GM19455 (cell line): Measurements from ENCODE around the gene PKP2.
"Not testable (repeated sequence)": the region's sequence is repeated elsewhere in the genome, so short reads cannot be mapped to it uniquely, and the experiment has no call there.

ENCODE experiments used
- ATAC-seq: cut with Tn5 transposase; IDR thresholded peaks from one replicate; pipeline ENCODE4 v1.9.1; 2021; ENCODE audit not compliant: unreplicated experiment

PKP2 gene

DNA sequence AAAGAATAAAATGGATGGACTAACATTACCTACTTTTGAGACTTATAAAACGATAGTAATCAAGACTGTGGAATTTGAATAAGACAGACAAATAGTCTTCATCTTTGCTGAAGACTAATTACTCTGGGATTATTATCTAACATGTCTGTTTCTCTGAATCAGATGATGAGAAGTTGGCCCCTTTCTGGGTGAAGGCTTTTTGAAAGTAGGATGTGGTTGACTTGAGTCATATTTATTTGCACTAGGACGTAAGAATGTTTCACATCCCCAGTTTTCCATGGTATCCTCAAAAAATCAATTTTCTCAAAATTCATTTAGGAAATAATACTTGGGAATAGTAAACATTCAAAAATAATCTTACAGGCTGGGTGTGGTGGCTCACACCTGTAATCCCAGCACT, 31.8 kb downstream of the PKP2 start:
- no peak for ATAC-seq

DNA sequence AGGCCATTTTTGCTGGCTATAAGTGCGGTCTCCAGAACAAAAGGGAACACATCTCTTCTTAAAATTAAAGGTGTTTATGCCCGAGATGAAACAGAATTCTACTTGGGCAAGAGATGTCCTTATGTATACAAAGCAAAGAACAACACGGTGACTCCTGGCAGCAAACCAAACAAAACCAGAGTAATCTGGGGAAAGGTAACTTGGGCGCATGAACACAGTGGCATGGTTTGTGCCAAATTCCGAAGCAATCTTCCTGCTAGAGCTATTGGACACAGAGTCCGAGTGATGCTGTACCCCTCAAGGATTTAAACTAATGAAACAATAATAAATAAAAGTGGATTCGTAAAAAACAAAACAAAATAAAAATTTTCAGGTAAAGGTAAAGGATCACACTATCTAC, 33.4 kb downstream of the PKP2 start:
- ATAC-seq = no peak

DNA sequence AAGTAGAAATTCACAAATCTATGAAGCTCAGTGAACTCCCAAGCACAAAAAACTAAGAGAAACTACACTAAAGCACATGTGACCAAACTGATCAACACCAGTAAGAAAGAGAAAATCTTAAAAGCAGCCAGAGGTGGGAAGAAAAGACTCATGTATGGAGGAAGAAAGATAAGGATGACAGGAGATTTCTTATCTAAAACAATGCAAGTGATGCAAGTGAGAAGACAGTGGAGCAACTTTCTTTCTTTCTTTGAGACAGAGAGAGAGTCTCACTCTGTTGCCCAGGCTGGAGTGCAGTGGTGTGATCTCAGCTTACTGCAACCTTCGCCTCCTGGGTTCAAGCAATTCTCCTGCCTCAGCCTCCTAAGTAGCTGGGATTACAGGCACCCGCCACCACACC, 34.9 kb downstream of the PKP2 start:
- not testable (repeated sequence) for ATAC-seq

DNA sequence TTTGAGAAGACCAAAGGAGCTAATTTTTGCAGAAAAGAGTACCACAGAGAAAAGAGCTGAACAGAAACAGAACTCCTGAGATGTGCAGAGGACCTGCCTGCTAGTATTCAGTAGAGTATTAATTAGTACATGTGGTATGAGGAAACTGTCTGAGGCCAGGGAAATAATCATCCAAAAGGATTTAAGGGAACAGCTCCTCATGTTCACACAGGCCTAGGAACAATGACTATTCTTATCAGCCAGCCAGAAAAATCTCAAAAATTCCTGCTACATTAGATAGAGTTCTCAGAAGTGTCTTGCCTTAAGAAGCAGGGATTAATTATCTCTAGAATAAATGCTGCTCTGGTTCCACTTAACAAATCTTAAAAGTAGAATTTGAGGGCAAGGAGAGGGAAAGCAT, 36.4 kb downstream of the PKP2 start:
- ATAC-seq = no peak

DNA sequence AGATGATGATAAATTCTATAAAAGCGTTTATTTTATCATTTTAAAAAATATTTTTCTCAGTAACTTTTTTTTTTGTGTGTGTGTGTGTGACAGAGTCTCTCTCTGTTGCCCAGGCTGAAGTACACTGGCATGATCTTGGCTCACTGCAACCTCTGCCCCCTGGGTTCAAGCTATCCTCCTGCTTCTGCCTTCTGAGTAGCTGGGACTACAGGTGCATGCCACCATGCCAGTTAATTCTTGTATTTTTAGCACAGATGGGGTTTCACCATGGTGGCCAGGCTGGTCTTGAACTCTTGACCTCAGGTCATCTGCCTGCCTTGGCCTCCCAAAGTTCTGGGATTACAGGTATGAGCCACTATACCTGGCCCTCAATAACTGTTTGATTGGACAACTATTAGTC, 37.2 kb downstream of the PKP2 start:
- ATAC-seq = no peak

DNA sequence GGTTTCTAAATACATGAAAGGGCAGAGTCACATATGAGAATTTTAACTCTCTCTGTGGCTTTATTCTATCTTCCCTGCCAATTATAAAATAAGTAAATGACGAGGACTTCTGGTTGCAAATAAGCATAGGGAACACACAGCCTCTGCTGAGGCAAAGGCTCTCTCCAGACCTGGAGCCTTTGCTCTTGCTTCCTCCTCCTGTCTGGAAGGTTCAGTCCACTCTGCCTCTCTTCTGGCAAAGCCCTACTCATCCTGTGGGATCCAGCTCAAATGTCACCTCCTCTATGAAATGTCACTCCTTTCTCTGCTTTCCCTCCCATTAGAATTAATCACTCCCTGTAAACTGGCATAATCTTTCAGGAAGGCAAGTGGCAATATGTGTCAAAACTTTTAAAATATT, 41.9 kb downstream of the PKP2 start:
- ATAC-seq = no peak

DNA sequence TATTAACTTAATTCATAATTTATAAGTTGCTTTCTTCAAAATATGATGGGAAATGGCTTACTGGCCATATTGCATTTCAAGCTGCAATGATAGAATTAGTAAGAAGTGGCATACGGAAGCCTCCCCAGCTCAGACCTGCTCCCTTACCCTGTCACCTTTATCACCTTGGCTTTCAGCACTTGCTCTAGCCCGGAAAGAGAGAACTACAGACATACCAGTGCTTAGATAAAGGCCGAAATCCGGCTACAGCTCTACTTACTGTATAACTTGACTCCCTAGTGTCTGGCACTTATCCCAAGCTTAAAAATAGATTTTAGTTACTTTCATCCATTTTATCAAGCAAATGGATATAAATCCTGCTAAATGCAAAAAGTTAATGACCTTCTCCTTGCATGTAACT, 42.5 kb downstream of the PKP2 start:
- ATAC-seq = no peak

DNA sequence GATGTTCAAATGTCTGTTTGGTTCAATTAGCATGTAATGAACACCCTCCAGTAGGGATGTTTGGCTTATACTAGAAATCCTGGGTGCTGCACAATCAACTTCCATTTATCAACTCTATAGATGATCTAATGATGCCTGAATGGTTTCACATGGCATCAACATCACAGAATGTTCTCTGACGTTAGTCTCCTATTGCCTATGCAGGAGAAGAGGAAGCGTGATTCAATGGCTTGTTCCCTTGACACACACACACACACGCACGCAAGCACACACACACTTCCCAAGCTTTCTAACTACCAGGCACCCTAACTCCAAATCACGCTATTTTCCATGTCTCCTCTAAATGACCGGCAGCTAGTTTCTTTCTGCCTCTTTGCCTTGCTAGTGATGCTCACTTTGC, 49.3 kb downstream of the PKP2 start:
- no peak for ATAC-seq

DNA sequence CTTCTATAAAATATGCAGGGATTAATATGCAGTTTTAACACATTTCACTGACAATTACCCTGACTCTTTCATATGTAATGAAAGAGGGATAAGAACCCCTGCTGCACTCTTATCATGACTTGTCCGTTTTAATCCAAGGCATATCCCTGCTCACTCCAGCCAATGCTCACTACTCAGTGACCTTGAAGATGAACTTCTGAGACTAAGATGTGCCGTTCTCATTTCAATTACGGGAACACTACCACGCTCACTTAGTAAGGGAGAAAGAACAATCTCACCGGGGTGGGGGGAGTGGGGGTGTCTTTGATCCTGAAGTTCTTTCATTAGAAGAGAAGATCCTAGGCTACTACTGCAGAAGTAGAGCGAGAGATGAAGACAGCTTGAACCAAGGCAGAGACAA, 50.5 kb downstream of the PKP2 start:
- ATAC-seq = no peak

DNA sequence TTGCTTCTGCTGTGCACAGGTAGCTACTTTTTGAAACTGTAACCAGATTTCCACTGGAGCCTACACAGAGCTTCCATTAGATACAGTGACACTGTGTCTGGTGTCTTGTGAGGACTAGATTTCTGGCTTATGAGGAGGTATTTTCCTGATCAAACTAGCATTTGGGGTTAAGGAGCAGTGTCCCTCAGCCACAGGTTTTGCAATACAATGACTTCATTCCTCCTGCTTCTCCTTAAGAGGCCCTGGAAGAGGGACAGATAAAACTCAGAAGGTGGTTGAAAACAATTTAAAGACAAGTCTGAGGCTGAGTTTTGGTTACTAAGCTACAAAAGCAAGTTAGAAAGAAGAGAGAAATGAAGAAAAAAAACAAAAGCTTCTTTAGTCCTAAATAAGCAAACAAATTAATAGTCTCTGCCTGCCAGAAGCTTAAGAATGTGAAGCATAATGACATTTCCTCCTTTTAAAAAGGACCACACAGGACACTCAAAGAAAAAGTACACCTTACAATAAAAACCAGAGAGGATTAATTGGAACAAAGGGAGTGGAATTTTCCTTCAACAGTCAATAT, 53.0 kb downstream of the PKP2 start:
- ATAC-seq = no peak

DNA sequence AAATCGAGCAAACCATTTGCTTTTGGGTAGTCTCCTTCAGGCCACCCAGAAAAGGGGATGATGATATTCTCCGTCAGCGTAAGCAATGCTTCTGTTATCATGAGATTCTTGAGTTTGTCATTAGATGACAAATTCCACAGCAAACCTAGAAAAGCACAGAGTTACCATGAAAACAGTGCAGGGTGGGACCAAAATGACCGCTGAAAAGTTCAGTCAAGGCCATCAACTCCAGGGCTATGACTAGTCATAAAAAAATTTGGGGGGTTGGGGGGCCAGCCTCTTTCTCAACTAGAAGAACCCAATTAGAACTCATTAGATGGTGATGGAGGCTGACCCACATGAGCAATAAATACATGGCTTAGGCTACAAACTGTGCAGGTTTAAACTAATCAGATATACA, 55.5 kb downstream of the PKP2 start:
- no peak for ATAC-seq

DNA sequence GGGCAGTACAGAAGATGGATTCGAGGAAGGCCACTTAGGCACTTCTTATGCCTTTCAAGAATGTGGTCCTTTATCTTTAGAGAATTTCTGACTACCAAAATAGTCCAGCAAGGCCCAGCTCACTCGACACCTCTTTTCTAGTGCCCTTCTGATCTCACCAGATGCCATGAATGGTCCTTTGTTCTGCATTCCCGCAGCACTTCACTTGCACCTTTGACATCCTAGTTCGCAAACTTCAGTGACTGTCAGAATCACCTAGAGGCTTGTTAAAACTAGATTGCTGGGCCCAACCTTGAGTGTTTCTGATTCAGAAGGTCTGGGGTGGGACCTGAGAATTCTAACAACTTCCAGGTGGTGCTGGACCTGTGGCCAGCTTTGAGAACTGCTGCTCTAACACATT, 56.7 kb downstream of the PKP2 start:
- no peak for ATAC-seq

DNA sequence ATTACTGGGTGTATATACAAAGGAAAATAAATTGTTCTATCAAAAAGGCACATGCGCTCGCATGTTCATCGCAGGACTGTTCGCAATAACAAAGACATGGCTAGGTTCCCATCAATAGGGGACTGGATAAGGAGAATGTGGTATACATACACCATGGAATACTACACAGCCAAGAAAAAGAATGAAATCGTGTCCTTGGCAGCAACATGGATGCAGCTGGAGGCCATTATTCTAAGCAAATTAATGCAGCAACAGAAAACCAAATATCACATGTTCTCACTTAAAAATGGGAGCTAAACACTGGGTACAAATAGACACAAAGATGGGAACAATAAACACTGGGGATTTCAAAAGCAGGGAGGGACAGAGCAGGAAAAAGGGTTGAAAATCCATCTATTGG, 58.6 kb downstream of the PKP2 start:
- no peak for ATAC-seq

DNA sequence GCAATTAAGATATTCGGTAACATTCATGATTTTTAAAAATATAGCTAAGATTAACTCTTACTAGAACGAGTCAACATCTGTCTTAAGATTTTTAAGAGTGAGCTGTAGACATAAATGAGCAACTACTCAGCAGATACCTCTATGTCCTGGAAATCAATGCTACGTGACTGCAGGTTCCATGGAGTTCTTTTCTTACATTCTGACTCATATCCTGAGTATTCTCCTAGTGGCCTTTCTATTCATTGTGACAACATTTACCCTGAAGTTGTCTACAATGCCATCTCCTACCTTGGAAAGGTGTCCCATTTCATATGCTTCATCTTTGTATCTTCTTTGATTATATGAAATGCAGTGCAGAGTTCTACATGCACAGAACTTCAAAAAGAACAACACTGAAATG, 59.9 kb downstream of the PKP2 start:
- no peak for ATAC-seq

DNA sequence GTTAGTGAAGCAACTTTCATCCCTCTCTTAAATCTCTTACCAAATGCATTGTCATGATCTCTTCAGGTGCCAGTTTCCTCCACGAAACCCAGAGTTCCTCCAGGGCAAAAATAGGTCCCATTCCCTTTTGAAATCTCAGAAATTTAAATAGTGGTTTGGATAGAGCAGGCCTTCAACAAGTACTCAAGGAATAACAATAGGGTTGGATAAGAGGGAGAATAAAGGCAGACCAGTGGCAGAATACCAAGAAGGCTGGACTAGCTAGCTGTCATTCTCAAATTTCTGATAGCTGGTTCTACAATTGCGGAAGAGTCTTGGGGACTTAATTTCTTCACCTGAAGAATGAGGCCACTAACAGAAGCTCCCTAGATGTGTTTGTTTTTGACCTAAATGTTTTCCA, 62.5 kb downstream of the PKP2 start:
- ATAC-seq = no peak

DNA sequence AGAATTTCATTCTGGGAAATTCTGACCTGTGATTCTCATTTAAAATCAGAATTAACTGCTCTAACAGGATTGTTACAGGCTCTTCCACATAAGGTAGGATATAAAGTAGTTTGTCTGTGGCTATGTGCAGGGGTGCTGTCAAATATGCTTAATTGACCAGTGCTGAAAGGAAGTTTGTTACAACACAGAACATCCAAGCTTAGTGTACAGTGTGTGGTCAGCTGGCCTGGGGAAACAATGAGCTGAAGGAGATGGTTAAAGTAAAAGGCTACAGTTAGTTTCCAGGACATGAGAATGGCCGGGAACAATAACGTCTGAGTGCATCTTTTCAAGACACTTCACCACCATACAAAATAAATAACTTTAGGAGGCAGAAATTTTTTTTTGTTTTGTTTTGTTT, 68.0 kb downstream of the PKP2 start:
- no peak for ATAC-seq

DNA sequence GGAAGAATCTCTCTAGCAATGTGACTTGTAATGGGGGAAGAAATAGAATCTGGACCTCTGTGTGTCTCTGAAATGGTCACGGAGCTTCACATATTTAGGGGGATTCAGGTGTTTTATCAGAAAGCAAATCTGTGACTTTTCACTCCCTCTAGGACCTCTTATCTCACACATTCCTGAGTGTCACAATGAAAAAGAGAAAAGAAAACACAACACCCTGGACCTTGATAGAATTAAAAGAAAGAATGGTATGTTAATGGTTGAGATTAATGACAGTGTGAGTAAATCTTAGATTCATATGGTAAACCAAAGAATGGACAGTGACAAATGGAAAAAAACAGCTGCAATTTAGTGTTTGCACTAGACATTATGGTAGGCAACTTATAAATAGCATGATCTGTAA, 68.5 kb downstream of the PKP2 start:
- ATAC-seq = no peak

DNA sequence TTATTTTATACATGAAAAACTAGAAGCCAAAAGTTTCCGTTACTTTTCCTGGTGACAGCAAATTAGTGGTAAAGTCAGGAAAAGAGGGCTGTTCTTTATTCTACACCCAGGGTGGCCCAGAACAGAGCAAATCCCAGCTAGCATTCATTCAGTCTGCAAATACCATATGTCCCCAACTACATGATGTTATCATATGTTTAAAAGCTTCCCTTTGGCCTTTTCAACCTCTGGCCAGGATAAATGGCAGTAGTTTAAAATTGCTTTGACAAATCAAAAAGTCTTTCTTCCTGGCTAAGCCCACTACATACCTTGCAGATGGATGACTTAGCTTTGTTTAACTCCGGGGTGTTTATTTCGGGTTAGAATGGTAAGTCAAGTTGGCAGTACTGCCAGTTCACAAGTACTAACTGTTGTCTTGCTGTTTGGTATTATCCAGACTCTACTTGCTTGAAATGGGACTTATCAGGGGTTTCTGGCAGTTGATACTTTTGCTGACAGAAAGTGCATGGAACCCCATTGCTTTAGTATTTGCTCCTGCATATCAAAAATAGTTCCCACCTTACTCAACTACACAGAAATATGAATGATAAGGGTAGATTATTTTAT, 69.7 kb downstream of the PKP2 start:
- ATAC-seq = no peak

DNA sequence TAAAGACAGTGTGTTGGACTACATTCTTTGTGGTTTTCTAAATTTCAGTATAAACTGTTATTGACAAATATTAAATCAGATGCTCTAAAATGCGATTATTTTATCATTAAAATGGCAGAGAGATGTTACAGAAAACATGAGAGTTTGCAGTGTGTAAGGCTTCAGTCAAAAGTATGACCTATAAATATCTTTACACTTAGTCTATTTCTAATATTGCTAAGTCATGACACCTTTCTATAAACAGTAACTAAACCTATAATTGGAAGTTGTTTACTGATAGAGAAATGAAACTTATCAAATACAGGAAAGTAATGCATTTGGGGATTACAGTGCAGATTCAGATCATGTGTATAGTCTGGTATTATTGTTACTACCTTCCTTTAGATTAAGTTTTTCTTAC, 72.0 kb downstream of the PKP2 start:
- no peak for ATAC-seq

DNA sequence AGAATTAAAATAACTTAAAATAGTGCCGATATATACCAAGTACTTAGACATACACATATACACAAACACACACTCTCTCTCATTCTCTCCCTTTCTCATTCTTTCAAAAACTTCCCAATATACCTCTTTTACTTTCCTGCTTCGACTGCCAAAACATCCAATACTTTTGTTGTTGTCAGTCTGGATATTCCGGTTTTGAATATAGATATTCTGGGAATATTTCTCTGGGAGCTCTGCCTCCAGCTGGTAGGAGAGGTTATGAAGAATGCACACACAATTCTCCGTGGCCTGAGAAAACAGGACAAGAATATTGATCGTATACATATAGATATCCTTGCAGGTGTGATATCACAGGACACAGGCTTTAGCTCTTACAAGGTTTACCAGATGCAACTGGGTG, 74.2 kb downstream of the PKP2 start:
- no peak for ATAC-seq

DNA sequence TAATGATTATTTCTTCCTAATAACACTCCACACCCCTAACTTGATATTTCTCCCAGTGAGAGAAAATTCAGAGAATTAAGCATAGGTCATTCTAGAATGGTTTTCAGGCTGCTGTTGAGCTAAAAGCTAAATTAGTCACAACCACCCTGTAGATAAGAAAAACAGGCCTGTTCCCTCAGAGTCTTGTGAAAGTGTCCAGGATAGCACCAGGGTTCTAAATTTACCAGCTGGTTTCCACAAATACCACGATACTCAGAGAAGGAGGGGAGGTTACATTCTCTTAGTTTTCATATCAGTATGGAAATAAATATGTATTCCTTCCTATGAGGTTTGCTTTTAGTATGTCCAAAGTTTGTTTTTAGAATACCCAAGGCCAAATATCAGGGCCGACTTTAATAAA, 74.9 kb downstream of the PKP2 start:
- no peak for ATAC-seq

DNA sequence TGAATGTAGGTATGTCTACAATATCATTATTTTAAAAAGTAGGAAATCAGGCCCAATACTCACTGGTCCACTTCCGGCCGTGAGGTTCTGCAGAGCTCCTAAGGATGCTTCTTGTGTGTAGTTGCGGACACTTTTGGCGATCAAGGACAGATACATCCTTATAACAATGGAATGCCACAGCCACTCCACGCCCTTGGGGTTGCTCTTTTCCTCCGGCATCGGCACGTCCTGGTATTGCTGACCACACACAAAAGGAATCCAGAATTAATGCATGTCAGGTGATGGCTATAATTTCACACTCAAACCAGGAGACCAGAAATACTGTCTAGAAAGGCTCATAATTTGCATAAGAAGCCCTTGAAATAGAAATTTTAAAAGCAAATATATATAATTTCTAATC, 75.3 kb downstream of the PKP2 start:
- ATAC-seq = no peak

DNA sequence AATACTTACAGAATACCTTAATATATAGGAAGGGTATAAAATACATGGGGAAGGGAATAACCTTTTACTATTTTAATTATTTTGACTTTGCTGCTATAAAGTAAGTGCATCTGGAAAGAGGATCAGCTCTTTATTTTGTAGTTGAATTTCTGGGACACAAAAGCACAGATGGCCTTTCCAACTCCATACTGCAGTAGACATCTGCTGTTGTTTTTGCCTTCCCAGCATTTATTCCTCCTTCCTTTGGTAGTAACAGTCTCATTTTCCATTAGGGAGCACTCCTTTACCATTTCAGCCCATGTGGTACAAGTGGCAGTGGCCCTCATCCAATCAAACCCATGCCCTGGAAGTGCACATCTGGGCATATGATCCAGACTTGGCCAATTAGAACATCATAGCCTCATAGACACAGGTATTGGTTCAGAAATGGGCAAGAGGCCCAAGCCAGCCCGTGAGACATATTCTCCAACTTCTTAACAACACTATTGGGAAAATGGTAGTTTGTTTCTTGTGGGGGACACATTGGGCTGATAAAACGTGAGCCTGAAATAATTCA, 76.1 kb downstream of the PKP2 start:
- ATAC-seq = no peak
